AML-193 (cell line): Measurements from ENCODE around the gene PRKCG.
"Not testable (repeated sequence)": the region's sequence is repeated elsewhere in the genome, so short reads cannot be mapped to it uniquely, and the experiment has no call there.

Experiments used
- DNase-seq, 2 experiments: peaks; one replicate each; lab custom pipeline; 2025; lab: John Stamatoyannopoulos, UW

The PRKCG gene

GRCh38 chr19:53881482-53882390 lies at the start of gene PRKCG:
Gene PRKCG (plus strand): TSS chr19:53882197. CDS start chr19:53882495, 298 bp downstream.
- DNase-seq = peak in 1 of 2 experiments; percentile 5

GRCh38 chr19:53832861-53833260 lies 49.1 kb upstream of the PRKCG start:
- not testable (repeated sequence) for DNase-seq

- DNase-seq = not testable (repeated sequence)
Observed at GRCh38 chr19:53838446-53838845, 43.6 kb upstream of the PRKCG start.

GRCh38 chr19:53840241-53840640 lies 41.8 kb upstream of the PRKCG start:
- not testable (repeated sequence) for DNase-seq

- DNase-seq = peak; percentile 4 to 23
Observed at GRCh38 chr19:53840914-53841313, 41.1 kb upstream of the PRKCG start.

GRCh38 chr19:53844849-53845246 lies 37.1 kb upstream of the PRKCG start:
- peak; percentile 3 to 17 for DNase-seq

- no peak for DNase-seq
Observed at GRCh38 chr19:53847555-53847954, 34.4 kb upstream of the PRKCG start.

- peak; percentile 19 to 33 for DNase-seq
Observed at GRCh38 chr19:53849237-53849676, 32.7 kb upstream of the PRKCG start.

GRCh38 chr19:53853707-53854106 lies 28.3 kb upstream of the PRKCG start:
- DNase-seq = no peak

- DNase-seq = no peak
Observed at GRCh38 chr19:53864308-53864836, 17.6 kb upstream of the PRKCG start.

- DNase-seq = no peak
Observed at GRCh38 chr19:53865523-53865917, 16.5 kb upstream of the PRKCG start.

- DNase-seq = peak in 1 of 2 experiments; percentile 27
Observed at GRCh38 chr19:53865918-53866864, 15.8 kb upstream of the PRKCG start.

- DNase-seq = no peak
Observed at GRCh38 chr19:53866865-53867224, 15.2 kb upstream of the PRKCG start.

GRCh38 chr19:53867225-53868090 lies 14.5 kb upstream of the PRKCG start, which contains the start of gene MYADM:
Gene MYADM (plus strand): TSS chr19:53867883. CDS start chr19:53873530, 5,647 bp downstream.
- peak; percentile 86 to 87 for DNase-seq

- DNase-seq = no peak
Observed at GRCh38 chr19:53868091-53868891, 13.7 kb upstream of the PRKCG start.

GRCh38 chr19:53868892-53869804 lies 12.8 kb upstream of the PRKCG start:
- DNase-seq = peak; percentile 85 to 87

GRCh38 chr19:53869805-53870484 lies 12.1 kb upstream of the PRKCG start:
- DNase-seq = not testable (repeated sequence)

- DNase-seq = peak; percentile 88 to 90
Observed at GRCh38 chr19:53870485-53870844, 11.5 kb upstream of the PRKCG start.

- peak; percentile 78 for DNase-seq
Observed at GRCh38 chr19:53871454-53871853, 10.5 kb upstream of the PRKCG start.
